ENCODE measurements around the gene ZNF433. TPM values are rescaled to one million over a fixed set of nuclear protein-coding genes. Genes with fewer than 3 reads are reported as not detected.
A peak's percentile ranks its signal among the peaks of the same experiment; 100 is the strongest.

The ZNF433 gene
- total RNA-seq, 3 donors from 2014 or later (not counting 1 experiment from before 2014, with no cell fraction given), result 3.4 to 9.0 (median 3.9) TPM

- intact Hi-C loops (cut with micrococcal nuclease), result no loop called here
- ATAC-seq (no peak), DNase-seq (no peak)
- Mint-ChIP-seq H3K27ac (no peak overlapping the region), H3K27me3 (ENCODE audit: low read depth in 2 of 2) (no peaks in the 10 kb centered on the region), H3K9me3 (peaks cover 4 to 13% of the 10 kb centered on the region in 2 donors), H3K4me1 (no peaks in the 10 kb centered on the region), H3K36me3 (peaks cover 15% of the 10 kb centered on the region), H3K4me3 (no peak overlapping the region)
- no peak overlapping the region for H3K4me3 ChIP-seq (ENCODE audit: low read length)
- H3K36me3 ChIP-seq (ENCODE audit: control insufficient read depth, insufficient read depth, low read length), result no peaks in the 10 kb centered on the region
- peaks cover 25% of the 10 kb centered on the region for H3K9me3 ChIP-seq (ENCODE audit: control insufficient read depth, insufficient read depth, low read length)
- no peak overlapping the region for H3K27ac ChIP-seq (ENCODE audit: low read length)
- TF ChIP-seq CTCF (IDR thresholded peaks at IDR 0.05), result no peak
- no peaks in the 10 kb centered on the region for H3K27me3 ChIP-seq (ENCODE audit: control insufficient read depth, insufficient read depth, low read length)
- no peaks in the 10 kb centered on the region for H3K4me1 ChIP-seq (ENCODE audit: control insufficient read depth, insufficient read depth, low read length)
- WGBS (ENCODE audit: insufficient coverage), result 96% methylated on average over 3 of the region's 5 CpGs
Measured at GRCh38 chr19:12043752-12044422, 8.4 kb upstream of the ZNF433 start.

- peaks cover 4 to 13% of the 10 kb centered on the region in 2 donors for H3K9me3 Mint-ChIP-seq
- H3K27ac Mint-ChIP-seq, result no peak overlapping the region
- Histone ChIP-seq H3K9me3 (ENCODE audit: control insufficient read depth, insufficient read depth, low read length) (peaks cover 25% of the 10 kb centered on the region), H3K27me3 (ENCODE audit: control insufficient read depth, insufficient read depth, low read length) (no peaks in the 10 kb centered on the region), H3K27ac (ENCODE audit: low read length) (no peak overlapping the region), H3K36me3 (ENCODE audit: control insufficient read depth, insufficient read depth, low read length) (no peaks in the 10 kb centered on the region), H3K4me1 (ENCODE audit: control insufficient read depth, insufficient read depth, low read length) (no peaks in the 10 kb centered on the region), H3K4me3 (ENCODE audit: low read length) (no peak overlapping the region)
- no peaks in the 10 kb centered on the region for H3K27me3 Mint-ChIP-seq (ENCODE audit: low read depth in 2 of 2)
- no peak for TF ChIP-seq CTCF (IDR thresholded peaks at IDR 0.05)
- peaks cover 15% of the 10 kb centered on the region for H3K36me3 Mint-ChIP-seq
- ATAC-seq (no peak), DNase-seq (no peak)
- no peak overlapping the region for H3K4me3 Mint-ChIP-seq
- H3K4me1 Mint-ChIP-seq, result no peaks in the 10 kb centered on the region
- intact Hi-C loops (cut with micrococcal nuclease), result no loop called here
Measured at GRCh38 chr19:12042893-12043292, 7.4 kb upstream of the ZNF433 start.

GRCh38 chr19:12034620-12035019 lies 859 bp downstream of the ZNF433 start:
- DNase-seq, result no peak
- H3K4me1 ChIP-seq (ENCODE audit: control insufficient read depth, insufficient read depth, low read length), result peaks cover 12% of the 10 kb centered on the region
- Mint-ChIP-seq H3K4me1 (peaks cover 14% of the 10 kb centered on the region in 2 donors), H3K4me3 (peak overlapping the region; percentile 86), H3K27ac (peak overlapping the region; percentile 19 to 93), H3K27me3 (ENCODE audit: low read depth in 2 of 2) (no peaks in the 10 kb centered on the region), H3K9me3 (no peaks in the 10 kb centered on the region), H3K36me3 (no peaks in the 10 kb centered on the region)
- intact Hi-C loops (cut with micrococcal nuclease), result no loop called here
- no peak for TF ChIP-seq CTCF (IDR thresholded peaks at IDR 0.05)
- H3K9me3 ChIP-seq (ENCODE audit: control insufficient read depth, insufficient read depth, low read length), result no peaks in the 10 kb centered on the region
- no peaks in the 10 kb centered on the region for H3K36me3 ChIP-seq (ENCODE audit: control insufficient read depth, insufficient read depth, low read length)
- H3K27ac ChIP-seq (ENCODE audit: low read length), result no peak overlapping the region
- no peak for ATAC-seq
- WGBS (ENCODE audit: insufficient coverage), result 64% methylated on average over 8 of the region's 8 CpGs
- peak overlapping the region; percentile 68 for H3K4me3 ChIP-seq (ENCODE audit: low read length)
- H3K27me3 ChIP-seq (ENCODE audit: control insufficient read depth, insufficient read depth, low read length), result no peaks in the 10 kb centered on the region

- no peak for DNase-seq
- H3K4me1 ChIP-seq (ENCODE audit: control insufficient read depth, insufficient read depth, low read length), result peaks cover 12% of the 10 kb centered on the region
- H3K4me3 ChIP-seq (ENCODE audit: low read length), result no peak overlapping the region
- H3K27ac ChIP-seq (ENCODE audit: low read length), result no peak overlapping the region
- intact Hi-C loops (cut with micrococcal nuclease), result no loop called here
- no peaks in the 10 kb centered on the region for H3K36me3 Mint-ChIP-seq
- no peaks in the 10 kb centered on the region for H3K27me3 Mint-ChIP-seq (ENCODE audit: low read depth in 2 of 2)
- H3K4me3 Mint-ChIP-seq, result peak overlapping the region; percentile 86
- WGBS (ENCODE audit: insufficient coverage), result 100% methylated on average over 1 of the region's 2 CpGs
- H3K9me3 Mint-ChIP-seq, result no peaks in the 10 kb centered on the region
- no peak for ATAC-seq
- H3K4me1 Mint-ChIP-seq, result peaks cover 14% of the 10 kb centered on the region in 2 donors
- no peaks in the 10 kb centered on the region for H3K27me3 ChIP-seq (ENCODE audit: control insufficient read depth, insufficient read depth, low read length)
- H3K36me3 ChIP-seq (ENCODE audit: control insufficient read depth, insufficient read depth, low read length), result no peaks in the 10 kb centered on the region
- no peak for TF ChIP-seq CTCF (IDR thresholded peaks at IDR 0.05)
- peak overlapping the region; percentile 19 to 93 for H3K27ac Mint-ChIP-seq
- no peaks in the 10 kb centered on the region for H3K9me3 ChIP-seq (ENCODE audit: control insufficient read depth, insufficient read depth, low read length)
Measured at GRCh38 chr19:12034198-12034597, 1.3 kb downstream of the ZNF433 start.
